ENCODE measurements around the gene ITSN2. TPM values are rescaled to one million over a fixed set of nuclear protein-coding genes. Genes with fewer than 3 reads are reported as not detected.

The ITSN2 gene
- total and polyA plus RNA-seq, 4 donors: 34.3 to 77.2 (median 54.5) TPM

DNA sequence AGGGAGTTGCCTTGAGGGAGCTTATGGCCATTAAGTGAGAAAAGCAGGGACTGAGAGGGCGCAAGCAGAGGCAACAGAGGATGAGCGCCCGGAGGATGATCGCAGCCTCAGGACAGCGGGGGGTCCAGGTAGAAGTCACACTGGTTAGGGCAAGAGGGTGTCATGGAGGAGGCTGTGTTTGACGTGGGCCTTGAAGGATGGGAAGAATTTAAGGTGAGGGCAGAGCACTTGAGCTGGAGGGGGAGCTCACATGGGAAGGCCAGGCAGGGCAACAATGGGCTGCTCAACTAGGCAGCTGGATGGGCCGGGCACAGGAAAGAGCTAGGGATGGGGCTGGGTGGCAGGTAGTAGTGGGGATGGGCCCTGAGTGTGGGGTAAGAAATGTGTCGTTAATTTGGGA, 153.6 kb downstream of the ITSN2 start:
- no peak overlapping the region for H3K4me3 ChIP-seq
- no peaks in the 10 kb centered on the region for H3K4me1 ChIP-seq (ENCODE audit: control insufficient read depth in 5 of 5, insufficient read depth in 5 of 5, low read length in 5 of 5)
- ATAC-seq (ENCODE audit: insufficient read depth, low FRiP score): no peak
- no peak for DNase-seq
- no peak overlapping the region for H3K9ac ChIP-seq (ENCODE audit: insufficient read depth in 1 of 2, low read length in 2 of 2)
- no peak overlapping the region for H3K27ac ChIP-seq (ENCODE audit: low read depth in 1 of 2, low read length in 1 of 2)
- H3K27me3 ChIP-seq (ENCODE audit: control insufficient read depth in 3 of 3, insufficient read depth in 3 of 3, low read length in 2 of 3): no peaks in the 10 kb centered on the region
- 84 to 88% methylated on average over 8 of the region's 8 CpGs for WGBS, 2 donors
- H3K36me3 ChIP-seq (ENCODE audit: control insufficient read depth in 4 of 4, insufficient read depth in 4 of 4, low read length in 4 of 4): peaks cover 7 to 66% (median 27%) of the 10 kb centered on the region in 4 donors
- H3K9me3 ChIP-seq (ENCODE audit: control insufficient read depth in 4 of 4, insufficient read depth in 3 of 4, low read length in 3 of 4): no peaks in the 10 kb centered on the region
- TF ChIP-seq CTCF (IDR thresholded peaks at IDR 0.05; ENCODE audit: control extremely low read depth, extremely low read depth): no peak

- DNase-seq (no peak), ATAC-seq (ENCODE audit: insufficient read depth, low FRiP score) (no peak)
- Histone ChIP-seq H3K9ac (ENCODE audit: insufficient read depth in 1 of 2, low read length in 2 of 2) (no peak overlapping the region), H3K9me3 (ENCODE audit: control insufficient read depth in 4 of 4, insufficient read depth in 3 of 4, low read length in 3 of 4) (no peaks in the 10 kb centered on the region), H3K4me1 (ENCODE audit: control insufficient read depth in 5 of 5, insufficient read depth in 5 of 5, low read length in 5 of 5) (no peaks in the 10 kb centered on the region), H3K4me3 (no peak overlapping the region), H3K27ac (ENCODE audit: low read depth in 1 of 2, low read length in 1 of 2) (no peak overlapping the region), H3K36me3 (ENCODE audit: control insufficient read depth in 4 of 4, insufficient read depth in 4 of 4, low read length in 4 of 4) (peaks cover 3 to 66% (median 26%) of the 10 kb centered on the region in 4 donors), H3K27me3 (ENCODE audit: control insufficient read depth in 3 of 3, insufficient read depth in 3 of 3, low read length in 2 of 3) (no peaks in the 10 kb centered on the region)
- TF ChIP-seq CTCF (IDR thresholded peaks at IDR 0.05; ENCODE audit: control extremely low read depth, extremely low read depth): no peak
- 95% methylated on average over 6 of the region's 6 CpGs for WGBS, 2 donors
Observed at GRCh38 chr2:24206242-24206641, 154.1 kb downstream of the ITSN2 start.

- peaks cover 0 to 59% (median 22%) of the 10 kb centered on the region in 4 donors for H3K36me3 ChIP-seq (ENCODE audit: control insufficient read depth in 4 of 4, insufficient read depth in 4 of 4, low read length in 4 of 4)
- no peak for TF ChIP-seq CTCF (IDR thresholded peaks at IDR 0.05; ENCODE audit: control extremely low read depth, extremely low read depth)
- no peak for DNase-seq
Observed at GRCh38 chr2:24205131-24205530, 155.2 kb downstream of the ITSN2 start.

DNA sequence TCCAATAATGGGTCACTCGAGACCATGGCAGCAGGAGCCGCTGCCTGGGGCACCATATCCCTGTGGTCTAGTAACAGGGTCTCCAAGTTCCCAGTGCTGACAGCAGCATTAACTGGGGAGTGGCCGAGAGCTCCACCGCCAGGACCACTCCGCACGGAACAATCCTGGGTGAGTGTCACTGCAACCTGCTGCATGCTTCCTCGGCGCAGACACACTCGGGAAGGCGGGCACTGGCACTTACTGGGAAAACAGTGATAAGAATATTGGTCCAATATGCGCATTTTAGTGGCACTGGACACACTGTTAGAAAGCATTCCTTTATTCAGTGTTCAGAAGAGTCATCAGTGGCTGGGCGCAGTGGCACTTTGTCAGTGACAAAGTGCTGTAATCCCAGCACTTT, 155.8 kb downstream of the ITSN2 start:
- Histone ChIP-seq H3K9me3 (ENCODE audit: control insufficient read depth in 4 of 4, insufficient read depth in 3 of 4, low read length in 3 of 4) (no peaks in the 10 kb centered on the region), H3K36me3 (ENCODE audit: control insufficient read depth in 4 of 4, insufficient read depth in 4 of 4, low read length in 4 of 4) (peaks cover 0 to 54% (median 22%) of the 10 kb centered on the region in 4 donors), H3K9ac (ENCODE audit: insufficient read depth in 1 of 2, low read length in 2 of 2) (no peak overlapping the region), H3K4me1 (ENCODE audit: control insufficient read depth in 5 of 5, insufficient read depth in 5 of 5, low read length in 5 of 5) (peaks cover 0 to 3% (median 0%) of the 10 kb centered on the region in 5 donors), H3K4me3 (no peak overlapping the region), H3K27ac (ENCODE audit: low read depth in 1 of 2, low read length in 1 of 2) (no peak overlapping the region), H3K27me3 (ENCODE audit: control insufficient read depth in 3 of 3, insufficient read depth in 3 of 3, low read length in 2 of 3) (no peaks in the 10 kb centered on the region)
- TF ChIP-seq CTCF (IDR thresholded peaks at IDR 0.05; ENCODE audit: control extremely low read depth, extremely low read depth): no peak
- ATAC-seq (ENCODE audit: insufficient read depth, low FRiP score) (no peak), DNase-seq (no peak)
- WGBS, 2 donors: 96 to 97% methylated on average over 12 of the region's 12 CpGs

More at GRCh38 chr2:24205131-24205530, 155.2 kb downstream of the ITSN2 start:
- H3K4me1 ChIP-seq (ENCODE audit: control insufficient read depth in 5 of 5, insufficient read depth in 5 of 5, low read length in 5 of 5): peaks cover 0 to 3% (median 0%) of the 10 kb centered on the region in 5 donors
- 92 to 95% methylated on average over 4 of the region's 4 CpGs for WGBS, 2 donors
- H3K9ac ChIP-seq (ENCODE audit: insufficient read depth in 1 of 2, low read length in 2 of 2): no peak overlapping the region
- no peak for ATAC-seq (ENCODE audit: insufficient read depth, low FRiP score)
- H3K9me3 ChIP-seq (ENCODE audit: control insufficient read depth in 4 of 4, insufficient read depth in 3 of 4, low read length in 3 of 4): no peaks in the 10 kb centered on the region
- no peak overlapping the region for H3K27ac ChIP-seq (ENCODE audit: low read depth in 1 of 2, low read length in 1 of 2)
- no peaks in the 10 kb centered on the region for H3K27me3 ChIP-seq (ENCODE audit: control insufficient read depth in 3 of 3, insufficient read depth in 3 of 3, low read length in 2 of 3)
- no peak overlapping the region for H3K4me3 ChIP-seq
